HEK293T (cell line): ENCODE data around the gene RAP1GDS1.

Experiments
- ARNT ChIP-seq: fragments of 450-650 bp; IDR thresholded peaks from 2 replicates; pipeline ENCODE4 v1.6.1; 2017; ENCODE audit warnings: mild to moderate bottlenecking
- BHLHE40 ChIP-seq: fragments of 450-650 bp; IDR thresholded peaks from 2 replicates; pipeline ENCODE4 v1.6.1; 2016; ENCODE audit warnings: mild to moderate bottlenecking, moderate library complexity, borderline replicate concordance
- ELF4 ChIP-seq: fragments of 450-650 bp; IDR thresholded peaks from 2 replicates; pipeline ENCODE4 v1.6.1; 2017; ENCODE audit warnings: antibody characterized with exemption
- FOXA1 ChIP-seq: fragments of 450-650 bp; IDR thresholded peaks from 2 replicates; pipeline ENCODE4 v1.6.1; 2016; ENCODE audit warnings: mild to moderate bottlenecking
- FOXK2 ChIP-seq: fragments of 450-650 bp; IDR thresholded peaks from 2 replicates; pipeline ENCODE4 v1.6.1; 2016; ENCODE audit warnings: mild to moderate bottlenecking
- FOXM1 ChIP-seq: fragments of 450-650 bp; IDR thresholded peaks from 2 replicates; pipeline ENCODE4 v1.6.1; 2017; ENCODE audit warnings: mild to moderate bottlenecking, borderline replicate concordance
- HDGF ChIP-seq: fragments of 450-650 bp; IDR thresholded peaks from 2 replicates; pipeline ENCODE4 v1.6.1; 2017; ENCODE audit warnings: antibody characterized with exemption, borderline replicate concordance
- L3MBTL2 ChIP-seq: fragments of 450-650 bp; conservative IDR thresholded peaks from 2 replicates; pipeline ENCODE4 v1.6.1; 2016; ENCODE audit warnings: mild to moderate bottlenecking
- LEF1 ChIP-seq: fragments of 450-650 bp; IDR thresholded peaks from 2 replicates; pipeline ENCODE4 v1.6.1; 2017; ENCODE audit warnings: mild to moderate bottlenecking, borderline replicate concordance
- NFRKB ChIP-seq: fragments of 450-650 bp; IDR thresholded peaks from 2 replicates; pipeline ENCODE4 v1.6.1; 2016; ENCODE audit warnings: mild to moderate bottlenecking, moderate library complexity
- SP1 ChIP-seq: fragments of 450-650 bp; IDR thresholded peaks from 2 replicates; pipeline ENCODE4 v1.6.1; 2017
- SUZ12 ChIP-seq: fragments of 450-650 bp; IDR thresholded peaks from 2 replicates; pipeline ENCODE4 v1.6.1; 2016; ENCODE audit warnings: mild to moderate bottlenecking
- TARDBP ChIP-seq: fragments of 450-650 bp; IDR thresholded peaks from 2 replicates; pipeline ENCODE4 v1.6.1; 2016
- TF ChIP-seq, protein P1 (sequence below): fragments of 450-650 bp; IDR thresholded peaks from 2 replicates; pipeline ENCODE4 v1.6.1; 2016

DNA sequence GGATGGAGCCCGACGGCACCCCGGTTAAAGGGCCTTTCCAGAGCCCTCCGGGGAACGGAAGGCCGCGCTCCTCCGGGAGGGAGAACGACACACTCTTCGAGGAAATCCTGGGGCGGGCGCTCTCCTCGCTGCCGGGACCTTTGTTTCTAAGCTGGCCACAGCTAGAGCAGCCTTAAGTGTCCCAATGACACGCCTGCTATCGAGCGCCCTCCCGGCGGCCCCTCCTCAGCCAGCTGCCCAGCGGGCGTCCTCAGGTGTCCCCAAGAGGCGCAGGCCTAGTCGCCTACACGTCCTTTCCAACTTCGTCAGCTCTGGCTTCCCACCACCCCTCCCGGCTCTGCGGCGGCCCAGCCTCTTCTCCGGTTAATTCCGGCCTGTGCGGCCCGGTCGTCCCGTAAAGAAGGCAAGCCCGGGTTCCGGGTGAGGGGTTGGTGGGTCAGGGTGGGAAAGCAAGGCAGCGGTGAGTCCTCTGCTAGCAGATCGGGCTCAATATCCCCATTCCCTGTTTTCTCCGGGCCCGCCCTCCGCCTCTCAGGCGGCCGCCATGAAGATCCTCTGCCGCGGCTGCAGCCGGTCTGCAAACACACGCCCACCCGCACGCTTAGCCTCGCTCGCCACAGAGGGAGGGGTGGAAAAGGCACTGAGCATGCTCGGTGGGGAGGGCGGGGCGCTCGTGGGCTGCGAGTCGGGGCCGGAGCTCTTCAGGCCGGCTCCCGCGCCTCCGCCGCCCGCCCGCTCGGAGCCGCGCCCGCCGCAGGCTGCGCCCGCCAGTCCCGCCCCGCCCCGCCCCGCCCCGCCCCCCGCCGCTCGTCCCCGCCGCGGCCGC is at the start of gene RAP1GDS1:
- TF ChIP-seq ARNT (no peak), L3MBTL2 (peak; percentile 58), FOXA1 (no peak), ELF4 (no peak), TARDBP (no peak), BHLHE40 (no peak), LEF1 (no peak), FOXM1 (no peak), FOXK2 (no peak), NFRKB (no peak), SP1 (no peak), HDGF (no peak), SUZ12 (no peak)
- TF ChIP-seq, protein P1, sequence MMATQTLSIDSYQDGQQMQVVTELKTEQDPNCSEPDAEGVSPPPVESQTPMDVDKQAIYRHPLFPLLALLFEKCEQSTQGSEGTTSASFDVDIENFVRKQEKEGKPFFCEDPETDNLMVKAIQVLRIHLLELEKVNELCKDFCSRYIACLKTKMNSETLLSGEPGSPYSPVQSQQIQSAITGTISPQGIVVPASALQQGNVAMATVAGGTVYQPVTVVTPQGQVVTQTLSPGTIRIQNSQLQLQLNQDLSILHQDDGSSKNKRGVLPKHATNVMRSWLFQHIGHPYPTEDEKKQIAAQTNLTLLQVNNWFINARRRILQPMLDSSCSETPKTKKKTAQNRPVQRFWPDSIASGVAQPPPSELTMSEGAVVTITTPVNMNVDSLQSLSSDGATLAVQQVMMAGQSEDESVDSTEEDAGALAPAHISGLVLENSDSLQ = no peak
